ENCODE results near the gene SP1.

DNA sequence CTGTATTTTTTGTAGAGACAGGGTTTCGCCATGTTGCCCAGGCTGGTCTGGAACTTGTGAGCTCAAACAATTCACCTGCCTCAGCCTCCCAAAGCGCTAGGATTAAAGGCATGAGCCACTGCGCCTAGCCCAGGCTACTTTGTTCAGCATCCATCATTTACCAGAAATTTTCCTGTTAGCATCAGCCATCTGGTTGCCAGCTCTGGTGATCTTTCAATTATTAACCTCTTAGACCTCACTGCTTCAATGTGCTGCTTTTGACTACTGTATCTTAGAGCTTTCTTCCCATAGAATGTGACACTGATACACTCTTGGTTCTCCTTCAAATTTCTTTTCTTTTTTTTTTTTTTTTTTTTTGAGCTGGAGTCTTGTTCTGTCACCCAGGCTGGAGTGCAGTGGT lies 38.2 kb downstream of the SP1 start:
- TF ChIP-seq, protein P1, sequence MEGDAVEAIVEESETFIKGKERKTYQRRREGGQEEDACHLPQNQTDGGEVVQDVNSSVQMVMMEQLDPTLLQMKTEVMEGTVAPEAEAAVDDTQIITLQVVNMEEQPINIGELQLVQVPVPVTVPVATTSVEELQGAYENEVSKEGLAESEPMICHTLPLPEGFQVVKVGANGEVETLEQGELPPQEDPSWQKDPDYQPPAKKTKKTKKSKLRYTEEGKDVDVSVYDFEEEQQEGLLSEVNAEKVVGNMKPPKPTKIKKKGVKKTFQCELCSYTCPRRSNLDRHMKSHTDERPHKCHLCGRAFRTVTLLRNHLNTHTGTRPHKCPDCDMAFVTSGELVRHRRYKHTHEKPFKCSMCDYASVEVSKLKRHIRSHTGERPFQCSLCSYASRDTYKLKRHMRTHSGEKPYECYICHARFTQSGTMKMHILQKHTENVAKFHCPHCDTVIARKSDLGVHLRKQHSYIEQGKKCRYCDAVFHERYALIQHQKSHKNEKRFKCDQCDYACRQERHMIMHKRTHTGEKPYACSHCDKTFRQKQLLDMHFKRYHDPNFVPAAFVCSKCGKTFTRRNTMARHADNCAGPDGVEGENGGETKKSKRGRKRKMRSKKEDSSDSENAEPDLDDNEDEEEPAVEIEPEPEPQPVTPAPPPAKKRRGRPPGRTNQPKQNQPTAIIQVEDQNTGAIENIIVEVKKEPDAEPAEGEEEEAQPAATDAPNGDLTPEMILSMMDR (IDR thresholded peaks at IDR 0.05), result no peak
- TF ChIP-seq POLR2A (IDR thresholded peaks at IDR 0.05), result no peak

Measured in esophagus squamous epithelium (tissue), 4 donors.